ES-I3 (cell line): Measurements from ENCODE around the gene CD200R1L.

Source experiments
- H3K36me3 ChIP-seq: 2 replicates; pipeline ENCODE4 v1.6.1; 2013; ENCODE audit warnings: mild to moderate bottlenecking, low read length, control low read depth, moderate library complexity; ENCODE audit not compliant: insufficient read depth
- H3K4me1 ChIP-seq: 2 replicates; pipeline ENCODE4 v1.6.1; 2013; ENCODE audit warnings: mild to moderate bottlenecking, control low read depth, low read length; ENCODE audit not compliant: insufficient read depth
- H3K9ac ChIP-seq: 2 replicates; pipeline ENCODE4 v1.6.1; 2013; ENCODE audit warnings: low read depth, mild to moderate bottlenecking, low read length, moderate library complexity
- H3K9me3 ChIP-seq: 2 replicates; pipeline ENCODE4 v1.6.1; 2013; ENCODE audit warnings: mild to moderate bottlenecking, low read length, moderate library complexity; ENCODE audit not compliant: control insufficient read depth, insufficient read depth

CD200R1L gene

DNA sequence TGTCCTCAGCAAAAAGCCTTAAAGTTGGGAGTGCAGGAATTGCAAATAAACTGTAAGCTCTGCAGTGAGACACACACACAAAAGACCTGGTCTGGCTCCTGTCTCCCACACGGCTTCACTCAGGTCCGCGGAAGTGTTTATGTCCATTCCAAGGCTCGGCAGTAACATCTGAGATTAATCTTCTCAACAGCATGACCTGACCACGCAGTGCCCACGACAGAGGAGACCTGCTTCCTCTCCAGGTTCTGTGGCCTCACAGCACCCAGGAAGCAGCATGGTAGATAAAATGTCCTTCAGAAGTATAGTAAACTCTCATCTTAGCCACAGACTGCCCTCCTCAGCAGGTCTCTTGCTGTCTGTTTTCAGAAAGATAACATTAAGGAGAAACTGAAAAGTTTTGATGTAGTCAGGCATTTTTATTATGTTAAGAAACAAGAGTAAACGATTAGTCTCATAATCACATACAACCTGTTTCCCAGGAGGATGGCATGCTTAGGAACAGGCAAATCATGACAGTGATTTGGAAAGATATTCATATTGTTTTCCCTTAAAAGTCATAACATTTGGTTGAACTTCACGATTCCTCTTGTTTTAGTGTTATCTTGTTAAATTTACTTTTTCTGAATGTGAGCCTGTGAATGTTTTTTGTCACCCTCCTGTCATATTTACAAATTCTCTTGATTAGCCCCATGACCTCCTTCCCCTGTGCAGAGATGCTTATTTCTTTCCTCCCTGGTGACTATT, 34.6 kb downstream of the CD200R1L start:
- H3K9ac ChIP-seq, result no peak overlapping the region
- no peaks in the 10 kb centered on the region for H3K4me1 ChIP-seq
- H3K9me3 ChIP-seq, result no peaks in the 10 kb centered on the region
- no peaks in the 10 kb centered on the region for H3K36me3 ChIP-seq

GRCh38 chr3:112811131-112811884, 35.4 kb downstream of the CD200R1L start:
- H3K4me1 ChIP-seq, result no peaks in the 10 kb centered on the region
- H3K36me3 ChIP-seq, result no peaks in the 10 kb centered on the region
- H3K9me3 ChIP-seq, result no peaks in the 10 kb centered on the region
- H3K9ac ChIP-seq, result no peak overlapping the region

DNA sequence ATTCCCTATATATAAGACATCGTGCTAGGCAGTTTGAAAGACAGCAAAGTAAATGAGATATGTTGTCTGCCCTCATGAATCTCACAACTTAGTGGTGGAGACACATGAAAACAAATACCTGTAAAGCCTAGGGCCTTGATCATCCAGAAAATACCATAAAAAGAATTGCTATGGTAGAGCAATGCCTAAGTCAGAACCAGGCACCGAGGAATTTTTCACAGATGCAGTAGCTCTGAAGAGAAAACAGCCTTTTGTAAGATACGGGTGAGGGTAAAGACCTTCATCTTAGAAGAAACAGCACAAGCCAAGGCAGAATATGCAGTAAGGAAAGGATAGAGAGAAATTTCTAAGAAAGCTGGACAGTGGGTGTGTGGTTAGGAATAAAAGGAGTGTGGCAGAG, 36.1 kb downstream of the CD200R1L start:
- no peaks in the 10 kb centered on the region for H3K9me3 ChIP-seq
- H3K36me3 ChIP-seq, result no peaks in the 10 kb centered on the region
- H3K9ac ChIP-seq, result no peak overlapping the region
- no peaks in the 10 kb centered on the region for H3K4me1 ChIP-seq

GRCh38 chr3:112808136-112808535, 38.5 kb downstream of the CD200R1L start:
- Histone ChIP-seq H3K9me3 (no peaks in the 10 kb centered on the region), H3K4me1 (no peaks in the 10 kb centered on the region), H3K36me3 (no peaks in the 10 kb centered on the region), H3K9ac (no peak overlapping the region)

- Histone ChIP-seq H3K36me3 (no peaks in the 10 kb centered on the region), H3K4me1 (no peaks in the 10 kb centered on the region), H3K9ac (no peak overlapping the region), H3K9me3 (no peaks in the 10 kb centered on the region)
These were observed 39.0 kb downstream of the CD200R1L start for GRCh38 chr3:112807685-112808084.

DNA sequence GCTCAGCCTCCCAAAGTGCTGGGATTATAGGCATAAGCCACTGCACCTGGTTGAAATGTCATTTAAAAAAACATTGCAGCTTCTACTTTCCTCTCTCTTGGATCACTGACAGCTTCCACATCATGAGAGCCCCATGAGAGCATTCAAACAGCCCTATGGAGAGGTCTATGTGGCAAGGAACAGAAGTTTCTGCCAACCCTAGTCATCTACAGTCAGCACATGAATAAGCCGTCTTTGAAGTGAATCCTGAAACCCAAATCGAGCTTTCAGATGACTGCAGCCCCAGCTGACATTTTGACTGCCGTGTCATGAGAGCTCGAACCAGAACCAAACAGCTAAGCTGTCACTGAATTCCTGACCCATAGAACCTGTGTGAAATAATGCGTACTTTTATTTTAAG, 39.8 kb downstream of the CD200R1L start:
- Histone ChIP-seq H3K4me1 (no peaks in the 10 kb centered on the region), H3K9ac (no peak overlapping the region), H3K9me3 (no peaks in the 10 kb centered on the region), H3K36me3 (no peaks in the 10 kb centered on the region)

GRCh38 chr3:112805126-112805525, 41.5 kb downstream of the CD200R1L start:
- H3K36me3 ChIP-seq, result no peaks in the 10 kb centered on the region

DNA sequence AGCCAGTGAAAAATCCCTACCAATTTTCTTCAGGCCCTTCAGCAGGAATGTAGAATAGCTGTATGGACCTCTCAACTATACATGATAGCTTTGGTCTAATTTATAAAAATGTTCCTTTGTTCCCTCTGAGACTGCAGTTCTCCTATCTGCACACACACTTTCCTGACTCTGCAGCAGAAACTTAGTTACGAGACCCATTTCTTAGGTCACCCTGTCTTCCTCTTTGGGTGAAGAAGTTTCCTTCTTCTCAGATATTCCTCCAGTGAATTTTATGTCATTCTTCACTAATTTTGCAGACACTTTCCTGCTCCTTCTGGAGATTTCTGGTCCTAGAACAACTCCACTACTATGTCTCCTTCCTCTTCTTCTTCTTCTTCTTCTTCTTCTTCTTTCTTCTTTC, 42.6 kb downstream of the CD200R1L start:
- Histone ChIP-seq H3K9ac (no peak overlapping the region), H3K4me1 (no peaks in the 10 kb centered on the region), H3K36me3 (no peaks in the 10 kb centered on the region), H3K9me3 (no peaks in the 10 kb centered on the region)

More at GRCh38 chr3:112805126-112805525, 41.5 kb downstream of the CD200R1L start:
- Histone ChIP-seq H3K9me3 (no peaks in the 10 kb centered on the region), H3K9ac (no peak overlapping the region), H3K4me1 (no peaks in the 10 kb centered on the region)

DNA sequence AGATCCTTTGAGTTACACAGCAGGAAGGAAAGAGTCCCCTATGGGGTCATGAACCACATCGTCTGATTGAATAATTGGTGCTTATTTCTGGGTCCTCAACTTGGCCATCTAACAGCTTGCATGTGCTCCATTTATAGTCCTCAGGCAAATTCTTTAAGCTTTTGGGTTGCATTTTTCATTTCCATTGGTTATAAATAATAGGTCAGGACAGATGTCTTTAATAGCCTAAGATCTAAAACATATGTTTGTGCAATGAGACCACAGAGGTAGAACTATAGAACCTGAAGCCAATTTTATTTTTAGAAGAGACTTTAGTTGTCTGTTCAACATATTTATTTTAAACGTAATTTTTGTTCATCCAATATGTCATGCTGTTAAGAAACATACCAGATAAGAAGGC, 43.2 kb downstream of the CD200R1L start:
- no peaks in the 10 kb centered on the region for H3K36me3 ChIP-seq
- H3K9me3 ChIP-seq, result no peaks in the 10 kb centered on the region
- no peak overlapping the region for H3K9ac ChIP-seq
- no peaks in the 10 kb centered on the region for H3K4me1 ChIP-seq

DNA sequence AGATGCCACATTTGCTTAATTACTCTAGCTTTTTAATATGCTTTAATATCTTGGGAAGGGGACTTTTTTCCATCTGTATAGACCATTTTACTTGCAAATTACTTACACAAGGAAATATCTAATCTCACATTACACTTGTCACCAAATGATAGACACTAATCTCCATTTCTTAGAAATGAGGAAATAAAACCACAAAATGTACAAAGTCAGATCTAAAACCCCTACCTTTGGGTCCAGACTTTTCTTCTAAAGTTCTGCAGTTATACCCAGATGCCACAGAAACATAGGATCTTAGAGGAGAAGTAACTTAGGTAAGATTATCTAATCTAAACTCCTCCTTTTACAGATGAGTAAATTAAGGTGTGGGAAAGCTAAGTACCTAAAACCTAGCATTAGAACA, 44.3 kb downstream of the CD200R1L start:
- H3K4me1 ChIP-seq, result no peaks in the 10 kb centered on the region
- no peaks in the 10 kb centered on the region for H3K36me3 ChIP-seq
- no peaks in the 10 kb centered on the region for H3K9me3 ChIP-seq
- H3K9ac ChIP-seq, result no peak overlapping the region

DNA sequence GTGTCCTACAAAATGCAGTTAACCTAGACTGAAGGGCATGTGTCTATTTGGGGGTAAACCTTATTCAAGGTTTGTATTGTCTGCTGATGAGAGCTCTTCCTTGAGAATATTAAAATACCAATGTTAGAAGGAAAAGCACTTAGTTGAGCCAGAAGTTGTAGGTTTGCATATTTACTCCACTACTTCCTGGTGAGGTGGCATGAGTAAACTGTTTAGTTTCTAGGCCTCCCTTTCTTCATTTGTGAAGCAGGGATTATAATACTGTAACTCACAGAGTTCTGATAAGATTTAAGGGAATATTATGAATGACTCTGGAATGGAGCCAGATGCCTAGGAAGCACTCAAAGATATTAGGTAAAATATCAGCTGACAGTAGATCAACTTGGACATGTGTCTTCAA, 46.7 kb downstream of the CD200R1L start:
- Histone ChIP-seq H3K9ac (no peak overlapping the region), H3K9me3 (no peaks in the 10 kb centered on the region), H3K4me1 (no peaks in the 10 kb centered on the region), H3K36me3 (no peaks in the 10 kb centered on the region)

DNA sequence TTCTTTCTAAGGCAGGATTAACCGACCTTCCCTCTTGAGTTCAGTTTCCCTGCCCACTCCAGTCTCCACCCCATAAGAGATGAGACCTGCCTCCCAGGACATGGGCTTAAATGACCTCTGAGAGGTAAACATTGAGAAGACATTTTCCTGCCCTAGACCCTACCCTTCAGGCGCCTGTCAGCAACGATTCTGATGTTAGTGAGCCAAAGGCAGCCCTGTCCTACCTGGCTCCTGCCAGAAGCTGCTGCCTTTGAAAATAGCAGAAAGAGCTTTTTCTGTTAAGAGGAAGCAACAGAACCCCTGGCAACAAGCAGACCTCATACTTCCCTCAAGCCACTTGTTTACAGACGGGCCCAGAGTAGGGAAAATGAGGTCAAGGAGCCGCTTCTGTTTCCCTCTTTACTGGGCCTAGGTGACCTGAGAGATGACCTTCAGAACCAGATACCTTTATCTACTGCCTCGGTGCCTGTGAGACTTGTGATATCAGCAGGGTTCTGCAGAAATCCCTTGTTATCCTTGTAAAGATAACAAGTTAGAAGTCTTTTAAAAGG, 52.0 kb downstream of the CD200R1L start:
- no peaks in the 10 kb centered on the region for H3K9me3 ChIP-seq
- no peak overlapping the region for H3K9ac ChIP-seq
- H3K36me3 ChIP-seq, result no peaks in the 10 kb centered on the region
- peaks cover 3% of the 10 kb centered on the region; the same call in 1 of the 2 replicates for H3K4me1 ChIP-seq

- Histone ChIP-seq H3K4me1 (peaks cover 3% of the 10 kb centered on the region; the same call in 1 of the 2 replicates), H3K9me3 (no peaks in the 10 kb centered on the region), H3K36me3 (no peaks in the 10 kb centered on the region), H3K9ac (no peak overlapping the region)
These were observed 53.2 kb downstream of the CD200R1L start for GRCh38 chr3:112793326-112794081.

DNA sequence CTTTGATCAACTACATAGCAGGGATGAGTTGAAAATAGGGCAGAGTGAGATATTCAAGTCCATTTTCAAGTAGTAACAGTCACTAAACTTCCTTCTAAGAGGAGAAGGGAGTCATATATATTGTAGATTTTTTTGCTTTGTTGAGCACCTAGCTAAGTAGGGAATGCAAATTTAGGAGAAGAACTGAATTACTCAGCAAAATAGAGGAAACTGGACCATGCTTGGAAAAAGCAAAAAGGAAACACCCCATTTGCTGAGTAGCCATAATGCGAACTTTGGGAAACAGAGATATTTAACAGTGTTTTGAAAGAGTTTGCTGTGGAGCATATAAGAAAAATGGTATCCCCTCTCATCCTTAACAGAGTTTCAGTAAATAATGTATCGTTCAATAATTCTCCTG, 54.9 kb downstream of the CD200R1L start:
- H3K9me3 ChIP-seq, result no peaks in the 10 kb centered on the region
- H3K36me3 ChIP-seq, result no peaks in the 10 kb centered on the region
- no peak overlapping the region for H3K9ac ChIP-seq
- H3K4me1 ChIP-seq, result peaks cover 3% of the 10 kb centered on the region; the same call in 1 of the 2 replicates
